Measurements from ENCODE around the gene KIAA1958.

Gene KIAA1958

GRCh38 chr9:112615584-112616266 is 129.1 kb downstream of the KIAA1958 start:
- DNase-seq = no peak

GRCh38 chr9:112617371-112617770 is 130.7 kb downstream of the KIAA1958 start:
- no peak for DNase-seq

- DNase-seq = no peak
Measured at GRCh38 chr9:112618385-112619009, 131.9 kb downstream of the KIAA1958 start.

GRCh38 chr9:112620388-112620787 is 133.8 kb downstream of the KIAA1958 start:
- no peak for DNase-seq

- DNase-seq = no peak
Measured at GRCh38 chr9:112621018-112621655, 134.5 kb downstream of the KIAA1958 start.

GRCh38 chr9:112623198-112623597 is 136.6 kb downstream of the KIAA1958 start:
- DNase-seq = no peak

- DNase-seq = no peak
Measured at GRCh38 chr9:112624711-112625707, 138.4 kb downstream of the KIAA1958 start.

GRCh38 chr9:112629671-112630485 is 143.3 kb downstream of the KIAA1958 start:
- no peak for DNase-seq

- DNase-seq = peak; percentile 46
Measured at GRCh38 chr9:112631313-112632070, 144.9 kb downstream of the KIAA1958 start.

GRCh38 chr9:112640311-112640710 is 153.7 kb downstream of the KIAA1958 start:
- DNase-seq = no peak

- DNase-seq = no peak
Measured at GRCh38 chr9:112642126-112642525, 155.5 kb downstream of the KIAA1958 start.

GRCh38 chr9:112647596-112647995 is 161.0 kb downstream of the KIAA1958 start:
- no peak for DNase-seq

GRCh38 chr9:112648624-112649023 is 162.0 kb downstream of the KIAA1958 start:
- no peak for DNase-seq

- no peak for DNase-seq
Measured at GRCh38 chr9:112654282-112654681, 167.7 kb downstream of the KIAA1958 start.

GRCh38 chr9:112655668-112656067 is 169.0 kb downstream of the KIAA1958 start:
- no peak for DNase-seq

GRCh38 chr9:112659906-112660305 is 173.3 kb downstream of the KIAA1958 start:
- no peak for DNase-seq

GRCh38 chr9:112663681-112664080 is 177.1 kb downstream of the KIAA1958 start:
- no peak for DNase-seq

GRCh38 chr9:112664531-112664930 is 177.9 kb downstream of the KIAA1958 start:
- no peak for DNase-seq

- no peak for DNase-seq
Measured at GRCh38 chr9:112665347-112665746, 178.7 kb downstream of the KIAA1958 start.

GRCh38 chr9:112669326-112669725 is 182.7 kb downstream of the KIAA1958 start:
- no peak for DNase-seq

GRCh38 chr9:112670991-112671625 is 184.5 kb downstream of the KIAA1958 start:
- no peak for DNase-seq

Measured in GF-D8 (cell line).